GM19238 (cell line): ENCODE data around the gene RUBCN.
"Not testable (repeated sequence)": the region's sequence is repeated elsewhere in the genome, so short reads cannot be mapped to it uniquely, and the experiment has no call there.

ENCODE experiments used
- DNase-seq: peaks from one replicate; pipeline ENCODE4 v3.0.0; 2011; ENCODE audit warnings: low spot score; ENCODE audit not compliant: insufficient read length

RUBCN gene

GRCh38 chr3:197686899-197687298 lies 49.8 kb downstream of the RUBCN start:
- no peak for DNase-seq

GRCh38 chr3:197685546-197685945 lies 51.2 kb downstream of the RUBCN start:
- no peak for DNase-seq

- no peak for DNase-seq
Observed at GRCh38 chr3:197683191-197683590, 53.5 kb downstream of the RUBCN start.

- no peak for DNase-seq
Observed at GRCh38 chr3:197682713-197683112, 54.0 kb downstream of the RUBCN start.

GRCh38 chr3:197680955-197681521 lies 55.7 kb downstream of the RUBCN start:
- no peak for DNase-seq

GRCh38 chr3:197675951-197676350 lies 60.8 kb downstream of the RUBCN start:
- no peak for DNase-seq

- DNase-seq = no peak
Observed at GRCh38 chr3:197675563-197675860, 61.2 kb downstream of the RUBCN start.

- no peak for DNase-seq
Observed at GRCh38 chr3:197674741-197675562, 61.8 kb downstream of the RUBCN start.

GRCh38 chr3:197673170-197673569 lies 63.5 kb downstream of the RUBCN start:
- DNase-seq = no peak

- DNase-seq = no peak
Observed at GRCh38 chr3:197670361-197670760, 66.3 kb downstream of the RUBCN start.

- no peak for DNase-seq
Observed at GRCh38 chr3:197667968-197668367, 68.7 kb downstream of the RUBCN start.

GRCh38 chr3:197667293-197667692 lies 69.4 kb downstream of the RUBCN start:
- not testable (repeated sequence) for DNase-seq

- not testable (repeated sequence) for DNase-seq
Observed at GRCh38 chr3:197666221-197666842, 70.4 kb downstream of the RUBCN start.

- not testable (repeated sequence) for DNase-seq
Observed at GRCh38 chr3:197665549-197665948, 71.2 kb downstream of the RUBCN start.

- DNase-seq = not testable (repeated sequence)
Observed at GRCh38 chr3:197665142-197665491, 71.6 kb downstream of the RUBCN start.

GRCh38 chr3:197664414-197665141 lies 72.1 kb downstream of the RUBCN start:
- not testable (repeated sequence) for DNase-seq

- DNase-seq = not testable (repeated sequence)
Observed at GRCh38 chr3:197663367-197664140, 73.2 kb downstream of the RUBCN start.

GRCh38 chr3:197662352-197662751 lies 74.4 kb downstream of the RUBCN start:
- DNase-seq = not testable (repeated sequence)

- not testable (repeated sequence) for DNase-seq
Observed at GRCh38 chr3:197661874-197662273, 74.8 kb downstream of the RUBCN start.

- DNase-seq = not testable (repeated sequence)
Observed at GRCh38 chr3:197661234-197661834, 75.4 kb downstream of the RUBCN start.

- DNase-seq = not testable (repeated sequence)
Observed at GRCh38 chr3:197659701-197660100, 77.0 kb downstream of the RUBCN start.
